CD8-positive, alpha-beta memory T cell (primary cell): ENCODE results near the gene GXYLT2. TPM values are rescaled to one million over a fixed set of nuclear protein-coding genes. Genes with fewer than 3 reads are reported as not detected.
A peak's percentile ranks its signal among the peaks of the same experiment; 100 is the strongest.
"Not testable (repeated sequence)": the region's sequence is repeated elsewhere in the genome, so short reads cannot be mapped to it uniquely, and the experiment has no call there.

Experiments
- CTCF ChIA-PET: fragments of 350-600 bp; sonication (Branson Sonifier 250); formaldehyde crosslinking; loops from one replicate; lab custom pipeline; 2021; ENCODE audit warnings: antibody characterized with exemption; lab: Charles Lee
- POLR2A ChIA-PET: fragments of 350-600 bp; sonication (Branson Sonifier 250); formaldehyde crosslinking; loops from one replicate; lab custom pipeline; 2021; ENCODE audit warnings: antibody characterized with exemption; lab: Charles Lee
- DNase-seq, 5 donors: peaks; one replicate each; pipeline versions ENCODE4 v3.0.0 to v3.0.0-alpha.2; 2020 to 2022; ENCODE audit warnings: mixed read lengths in 1 of 5
- H3K27ac ChIP-seq: one replicate; pipeline ENCODE4 v1.7.0; 2013; ENCODE audit warnings: low read depth, mild to moderate bottlenecking, low read length, moderate library complexity
- H3K27me3 ChIP-seq: 2 replicates; pipeline ENCODE4 v1.7.0; 2013; ENCODE audit warnings: low read length, mild to moderate bottlenecking; ENCODE audit not compliant: insufficient read depth, poor library complexity, severe bottlenecking
- H3K36me3 ChIP-seq: 2 replicates; pipeline ENCODE4 v1.7.0; 2013; ENCODE audit warnings: mild to moderate bottlenecking, low read length, moderate library complexity; ENCODE audit not compliant: insufficient read depth
- H3K4me1 ChIP-seq: 2 replicates; pipeline ENCODE4 v1.7.0; 2013; ENCODE audit warnings: mild to moderate bottlenecking, low read length, moderate library complexity; ENCODE audit not compliant: insufficient read depth
- H3K4me3 ChIP-seq: 2 replicates; pipeline ENCODE4 v1.7.0; 2013; ENCODE audit warnings: mild to moderate bottlenecking, low read length
- H3K9me3 ChIP-seq: 2 replicates; pipeline ENCODE4 v1.7.0; 2013; ENCODE audit warnings: mild to moderate bottlenecking, low read length
- H3K27ac Mint-ChIP-seq, 8 donors: one replicate each; pipeline ENCODE4 v1.8.0; 2020 to 2021; ENCODE audit warnings: mixed read lengths in 8 of 8, mild to moderate bottlenecking in 6 of 8, inconsistent platforms in 3 of 8, moderate library complexity in 3 of 8
- H3K27me3 Mint-ChIP-seq, 2 donors: one replicate each; pipeline ENCODE4 v1.8.0; 2020 to 2021; ENCODE audit warnings: mixed read lengths in 2 of 2, mild to moderate bottlenecking in 1 of 2, moderate library complexity in 1 of 2
- H3K36me3 Mint-ChIP-seq, 3 donors: one replicate each; pipeline ENCODE4 v1.8.0; 2020 to 2021; ENCODE audit warnings: mixed read lengths in 3 of 3, inconsistent platforms in 1 of 3, mild to moderate bottlenecking in 1 of 3
- H3K4me1 Mint-ChIP-seq, 3 donors: one replicate each; pipeline ENCODE4 v1.8.0; 2020 to 2021; ENCODE audit warnings: mixed read lengths in 3 of 3, inconsistent platforms in 1 of 3, mild to moderate bottlenecking in 1 of 3
- H3K4me3 Mint-ChIP-seq, 7 donors: one replicate each; pipeline ENCODE4 v1.8.0; 2020 to 2021; ENCODE audit warnings: mixed read lengths in 7 of 7, mild to moderate bottlenecking in 6 of 7, moderate library complexity in 4 of 7, inconsistent platforms in 2 of 7
- H3K9me3 Mint-ChIP-seq, 5 donors: one replicate each; pipeline ENCODE4 v1.8.0; 2020 to 2022; ENCODE audit warnings: mixed read lengths in 5 of 5, mild to moderate bottlenecking in 3 of 5, moderate library complexity in 2 of 5, inconsistent platforms in 1 of 5
- polyA plus RNA-seq: library from polyadenylated mRNA; unstranded; fragments of 300-500 nt; fragmentation: Illumina TruSeq; gene quantifications from one replicate; pipeline ENCODE4 v1.2.3, GENCODE V29; 2021
- total RNA-seq, 2 experiments: library from RNA; stranded (reverse); gene quantifications; one replicate each; pipeline ENCODE4 v1.2.3, GENCODE V29; 2021

The GXYLT2 gene
- total and polyA plus RNA-seq, 3 experiments from 2014 or later, result not detected

GRCh38 chr3:72924055-72924454 lies 36.2 kb downstream of the GXYLT2 start:
- Mint-ChIP-seq H3K9me3 (no peaks in the 10 kb centered on the region), H3K4me1 (no peaks in the 10 kb centered on the region), H3K27me3 (peaks cover 2 to 16% of the 10 kb centered on the region in 2 donors), H3K27ac (no peak overlapping the region), H3K4me3 (no peak overlapping the region), H3K36me3 (no peaks in the 10 kb centered on the region)
- H3K4me3 ChIP-seq, result no peak overlapping the region
- ChIA-PET POLR2A (no interaction called here), CTCF (no interaction called here)
- no peaks in the 10 kb centered on the region for H3K9me3 ChIP-seq
- H3K4me1 ChIP-seq, result no peaks in the 10 kb centered on the region
- no peak for DNase-seq
- H3K36me3 ChIP-seq, result no peaks in the 10 kb centered on the region
- no peaks in the 10 kb centered on the region for H3K27me3 ChIP-seq
- no peak overlapping the region for H3K27ac ChIP-seq

DNA sequence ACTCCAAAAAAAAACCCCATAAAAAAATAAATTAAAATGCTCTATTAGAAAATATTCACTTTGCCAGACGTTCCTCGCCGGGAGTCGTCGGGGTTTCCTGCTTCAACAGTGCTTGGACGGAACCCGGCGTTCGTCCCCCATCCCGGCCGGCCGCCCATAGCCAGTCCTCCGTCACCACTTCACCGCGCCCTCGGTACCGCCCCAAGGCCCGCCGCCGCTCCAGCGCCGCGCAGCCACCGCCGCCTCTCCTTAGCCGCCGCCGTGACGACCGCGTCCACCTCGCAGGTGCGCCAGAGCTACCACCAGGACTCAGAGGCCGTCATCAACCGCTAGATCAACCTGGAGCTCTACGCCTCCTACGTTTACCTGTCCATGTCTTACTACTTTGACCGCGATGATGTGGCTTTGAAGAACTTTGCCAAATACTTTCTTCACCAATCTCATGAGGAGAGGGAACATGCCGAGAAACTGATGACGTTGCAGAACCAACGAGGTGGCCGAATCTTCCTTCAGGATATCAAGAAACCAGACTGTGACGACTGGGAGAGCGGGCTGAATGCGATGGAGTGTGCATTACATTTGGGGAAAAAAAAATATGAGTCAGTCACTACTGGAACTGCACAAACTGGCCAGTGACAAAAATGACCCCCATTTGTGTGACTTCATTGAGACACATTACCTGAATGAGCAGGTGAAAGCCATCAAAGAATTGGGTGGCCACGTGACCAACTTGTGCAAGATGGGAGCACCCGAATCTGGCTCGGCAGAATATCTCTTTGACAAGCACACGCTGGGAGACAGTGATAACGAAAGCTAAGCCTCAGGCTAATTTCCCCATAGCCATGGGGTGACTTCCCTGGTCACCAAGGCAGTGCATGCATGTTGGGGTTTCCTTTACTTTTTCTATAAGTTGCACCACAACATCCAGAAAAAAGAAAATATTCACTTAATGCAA lies 41.2 kb downstream of the GXYLT2 start:
- H3K27me3 ChIP-seq, H3K36me3 ChIP-seq, H3K27ac ChIP-seq, DNase-seq, H3K36me3 Mint-ChIP-seq, H3K4me3 Mint-ChIP-seq, H3K9me3 Mint-ChIP-seq, H3K4me1 ChIP-seq, H3K9me3 ChIP-seq, POLR2A ChIA-PET, H3K4me3 ChIP-seq, H3K4me1 Mint-ChIP-seq: not testable (repeated sequence)
- Mint-ChIP-seq H3K27ac (peak overlapping the region in 1 of 8 donors; percentile 10), H3K27me3 (peaks cover 1 to 15% of the 10 kb centered on the region in 2 donors)
- CTCF ChIA-PET, result interaction anchor here (1.1 kb wide), 1 partner anchor 12 kb away, joined by 3 read pairs; no protein-coding TSS in a partner anchor

GRCh38 chr3:72930754-72931153 lies 42.9 kb downstream of the GXYLT2 start:
- no peak for DNase-seq
- Histone ChIP-seq H3K4me3 (no peak overlapping the region), H3K36me3 (no peaks in the 10 kb centered on the region), H3K4me1 (no peaks in the 10 kb centered on the region), H3K9me3 (no peaks in the 10 kb centered on the region), H3K27me3 (no peaks in the 10 kb centered on the region), H3K27ac (no peak overlapping the region)
- no peaks in the 10 kb centered on the region for H3K4me1 Mint-ChIP-seq
- H3K4me3 Mint-ChIP-seq, result no peak overlapping the region
- H3K27ac Mint-ChIP-seq, result no peak overlapping the region
- CTCF ChIA-PET, result interaction anchor here (0.7 kb wide), 1 partner anchor 9 kb away, joined by 3 read pairs; no protein-coding TSS in a partner anchor
- H3K9me3 Mint-ChIP-seq, result no peaks in the 10 kb centered on the region
- H3K36me3 Mint-ChIP-seq, result no peaks in the 10 kb centered on the region
- POLR2A ChIA-PET, result interaction anchor here (0.6 kb wide), 1 partner anchor 126 kb away, joined by 3 read pairs; no protein-coding TSS in a partner anchor
- H3K27me3 Mint-ChIP-seq, result peaks cover 1 to 18% of the 10 kb centered on the region in 2 donors

- Histone ChIP-seq H3K9me3 (no peaks in the 10 kb centered on the region), H3K4me1 (no peaks in the 10 kb centered on the region), H3K27me3 (no peaks in the 10 kb centered on the region), H3K4me3 (no peak overlapping the region), H3K36me3 (no peaks in the 10 kb centered on the region), H3K27ac (no peak overlapping the region)
- no peak for DNase-seq
- H3K4me1 Mint-ChIP-seq, result no peaks in the 10 kb centered on the region
- peaks cover 5 to 19% of the 10 kb centered on the region in 2 donors for H3K27me3 Mint-ChIP-seq
- no peaks in the 10 kb centered on the region for H3K36me3 Mint-ChIP-seq
- H3K9me3 Mint-ChIP-seq, result no peaks in the 10 kb centered on the region
- no peak overlapping the region for H3K27ac Mint-ChIP-seq
- CTCF ChIA-PET, result no interaction called here
- POLR2A ChIA-PET, result no interaction called here
- no peak overlapping the region for H3K4me3 Mint-ChIP-seq
Observed at GRCh38 chr3:72932416-72932815, 44.6 kb downstream of the GXYLT2 start.

GRCh38 chr3:72938471-72939265 lies 50.8 kb downstream of the GXYLT2 start:
- Mint-ChIP-seq H3K36me3 (no peaks in the 10 kb centered on the region), H3K27me3 (peaks cover 4 to 13% of the 10 kb centered on the region in 2 donors), H3K4me1 (peaks cover 0 to 4% (median 0%) of the 10 kb centered on the region in 3 donors), H3K27ac (no peak overlapping the region), H3K9me3 (no peaks in the 10 kb centered on the region), H3K4me3 (no peak overlapping the region)
- H3K27ac ChIP-seq, result no peak overlapping the region
- H3K9me3 ChIP-seq, result no peaks in the 10 kb centered on the region
- no peak overlapping the region for H3K4me3 ChIP-seq
- H3K27me3 ChIP-seq, result no peaks in the 10 kb centered on the region
- ChIA-PET POLR2A (no interaction called here), CTCF (interaction anchor here (0.6 to 4.0 kb wide), 7 partner anchors 8 to 152 kb away, joined by 3 to 27 read pairs (median 4); no protein-coding TSS in a partner anchor)
- H3K36me3 ChIP-seq, result no peaks in the 10 kb centered on the region
- peak in 3 of 5 donors; percentile 46 to 58 (median 50) for DNase-seq
- H3K4me1 ChIP-seq, result no peaks in the 10 kb centered on the region

DNA sequence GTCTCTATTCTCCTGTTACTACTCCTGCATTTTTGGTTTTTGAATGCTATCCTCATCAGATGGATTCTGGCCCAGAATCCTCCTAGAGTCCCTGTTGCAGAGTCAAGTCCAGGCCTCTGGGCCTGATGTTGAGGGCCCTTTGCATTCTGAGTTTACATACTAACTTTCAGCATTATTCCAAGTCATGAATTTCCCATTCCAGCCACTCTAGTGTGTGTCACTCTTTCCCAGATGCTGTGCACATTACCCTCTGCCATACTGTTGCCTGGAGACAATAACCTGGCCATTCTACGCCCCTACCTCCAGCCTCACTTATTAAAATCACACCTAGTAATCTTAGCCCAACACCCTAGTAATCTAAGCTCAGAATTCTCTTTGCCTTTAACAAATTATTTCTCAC lies 53.4 kb downstream of the GXYLT2 start:
- Mint-ChIP-seq H3K9me3 (peaks cover 0 to 2% (median 0%) of the 10 kb centered on the region in 5 donors), H3K4me3 (no peak overlapping the region), H3K36me3 (no peaks in the 10 kb centered on the region), H3K27me3 (peaks cover 0 to 4% of the 10 kb centered on the region in 2 donors), H3K27ac (no peak overlapping the region), H3K4me1 (peaks cover 0 to 4% (median 0%) of the 10 kb centered on the region in 3 donors)
- no peaks in the 10 kb centered on the region for H3K36me3 ChIP-seq
- ChIA-PET CTCF (interaction anchor here (1.2 to 4.0 kb wide), 4 partner anchors 12 to 145 kb away, joined by 3 to 23 read pairs (median 5); partner anchors contain the start of gene PPP4R2), POLR2A (no interaction called here)
- H3K4me3 ChIP-seq, result no peak overlapping the region
- no peaks in the 10 kb centered on the region for H3K9me3 ChIP-seq
- no peaks in the 10 kb centered on the region for H3K27me3 ChIP-seq
- no peak for DNase-seq
- H3K4me1 ChIP-seq, result no peaks in the 10 kb centered on the region
- H3K27ac ChIP-seq, result no peak overlapping the region

DNA sequence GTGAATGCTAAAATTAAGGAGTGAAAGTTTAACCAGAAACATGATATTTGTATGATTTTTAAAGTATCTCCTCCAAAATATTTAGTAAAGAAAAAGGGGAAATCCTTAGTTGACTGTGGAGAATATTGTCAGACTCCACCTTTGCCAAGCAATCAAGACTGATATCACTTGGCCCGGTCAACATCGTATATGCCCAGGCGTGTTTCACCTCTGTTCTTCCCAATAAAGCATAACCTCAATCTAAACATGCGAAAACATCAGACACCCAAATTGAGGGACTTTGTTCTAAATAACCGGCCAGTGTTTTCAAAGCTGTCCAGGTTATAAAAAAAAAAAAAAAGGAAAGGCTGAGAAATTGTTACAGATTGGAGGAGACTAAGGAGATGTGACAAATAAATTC lies 54.6 kb downstream of the GXYLT2 start:
- H3K4me3 Mint-ChIP-seq, result no peak overlapping the region
- H3K27me3 Mint-ChIP-seq, result peaks cover 0 to 1% of the 10 kb centered on the region in 2 donors
- H3K9me3 Mint-ChIP-seq, result peaks cover 0 to 2% (median 0%) of the 10 kb centered on the region in 5 donors
- ChIA-PET CTCF (interaction anchor here (1.2 to 1.6 kb wide), 2 partner anchors 113 to 145 kb away, joined by 6 to 7 read pairs; no protein-coding TSS in a partner anchor), POLR2A (no interaction called here)
- Histone ChIP-seq H3K4me3 (no peak overlapping the region), H3K27me3 (no peaks in the 10 kb centered on the region), H3K36me3 (no peaks in the 10 kb centered on the region), H3K27ac (no peak overlapping the region), H3K4me1 (no peaks in the 10 kb centered on the region), H3K9me3 (no peaks in the 10 kb centered on the region)
- DNase-seq, result no peak
- H3K36me3 Mint-ChIP-seq, result no peaks in the 10 kb centered on the region
- H3K27ac Mint-ChIP-seq, result no peak overlapping the region
- H3K4me1 Mint-ChIP-seq, result peaks cover 0 to 4% (median 0%) of the 10 kb centered on the region in 3 donors
